Progenitor cell of endocrine pancreas (in vitro differentiated cells): ENCODE results near the gene FBLN1. TPM values are rescaled to one million over a fixed set of nuclear protein-coding genes. Genes with fewer than 3 reads are reported as not detected.

ENCODE experiments used
- DNase-seq: peaks from one replicate; pipeline ENCODE4 v3.0.0; 2021; ENCODE audit warnings: low spot score; ENCODE audit not compliant: unreplicated experiment
- H3K27ac Mint-ChIP-seq: 2 replicates; pipeline ENCODE4 v1.8.0; 2021; ENCODE audit warnings: mild to moderate bottlenecking, moderate library complexity, mixed read lengths
- H3K27me3 Mint-ChIP-seq: 2 replicates; pipeline ENCODE4 v1.8.0; 2021; ENCODE audit warnings: mixed read lengths
- H3K36me3 Mint-ChIP-seq: 2 replicates; pipeline ENCODE4 v1.8.0; 2022; ENCODE audit warnings: mixed read lengths; ENCODE audit not compliant: insufficient read depth
- H3K4me1 Mint-ChIP-seq: 2 replicates; pipeline ENCODE4 v1.8.0; 2021; ENCODE audit warnings: low read depth, mixed read lengths
- H3K4me3 Mint-ChIP-seq: 2 replicates; pipeline ENCODE4 v1.8.0; 2021; ENCODE audit warnings: low read depth, mild to moderate bottlenecking, moderate library complexity, mixed read lengths
- H3K9me3 Mint-ChIP-seq: 2 replicates; pipeline ENCODE4 v1.8.0; 2021; ENCODE audit warnings: low read depth, mixed read lengths
- CTCF ChIP-seq: fragments of 200-600 bp; sonication (generic); IDR thresholded peaks from one replicate; pipeline ENCODE4 v1.5.0; 2021; ENCODE audit warnings: antibody characterized with exemption, mild to moderate bottlenecking; ENCODE audit not compliant: unreplicated experiment
- total RNA-seq: library from RNA; stranded (reverse); gene quantifications from 2 replicates; pipeline ENCODE4 v1.2.1, GENCODE V29; 2021

The FBLN1 gene
- total RNA-seq, 1 donor from 2014 or later = 258 TPM

- no peaks in the 10 kb centered on the region for H3K36me3 Mint-ChIP-seq
- H3K4me1 Mint-ChIP-seq = peaks cover 14% of the 10 kb centered on the region
- no peaks in the 10 kb centered on the region for H3K9me3 Mint-ChIP-seq
- peak overlapping the region; percentile 37 for H3K27ac Mint-ChIP-seq
- no peak for TF ChIP-seq CTCF
- peaks cover 2% of the 10 kb centered on the region for H3K27me3 Mint-ChIP-seq
- no peak overlapping the region for H3K4me3 Mint-ChIP-seq
- DNase-seq = no peak
These were observed 2.9 kb upstream of the FBLN1 start for GRCh38 chr22:45499746-45500145.

- TF ChIP-seq CTCF = no peak
- Mint-ChIP-seq H3K9me3 (no peaks in the 10 kb centered on the region), H3K4me1 (peaks cover 16% of the 10 kb centered on the region), H3K4me3 (peak overlapping the region; percentile 83), H3K36me3 (peaks cover 1% of the 10 kb centered on the region), H3K27me3 (peaks cover 2% of the 10 kb centered on the region), H3K27ac (peak overlapping the region; percentile 96)
- no peak for DNase-seq
These were observed 550 bp downstream of the FBLN1 start for GRCh38 chr22:45503050-45503815.

GRCh38 chr22:45503816-45504372 lies 1.2 kb downstream of the FBLN1 start:
- H3K36me3 Mint-ChIP-seq = peaks cover 5% of the 10 kb centered on the region
- no peaks in the 10 kb centered on the region for H3K9me3 Mint-ChIP-seq

GRCh38 chr22:45504373-45505341 lies 2.0 kb downstream of the FBLN1 start:
- peak; percentile 20 for DNase-seq
- peak overlapping the region; percentile 96 for H3K27ac Mint-ChIP-seq
- H3K27me3 Mint-ChIP-seq = peaks cover 2% of the 10 kb centered on the region
- peak overlapping the region; percentile 83 for H3K4me3 Mint-ChIP-seq
- TF ChIP-seq CTCF = no peak
- no peaks in the 10 kb centered on the region for H3K9me3 Mint-ChIP-seq
- H3K36me3 Mint-ChIP-seq = peaks cover 6% of the 10 kb centered on the region
- H3K4me1 Mint-ChIP-seq = peaks cover 22% of the 10 kb centered on the region

More at GRCh38 chr22:45503816-45504372, 1.2 kb downstream of the FBLN1 start:
- Mint-ChIP-seq H3K27ac (peak overlapping the region; percentile 96), H3K27me3 (peaks cover 2% of the 10 kb centered on the region), H3K4me1 (peaks cover 21% of the 10 kb centered on the region), H3K4me3 (peak overlapping the region; percentile 83)
- no peak for DNase-seq
- no peak for TF ChIP-seq CTCF
